Panc1 (cell line): ENCODE measurements around the gene FGD5.

ENCODE experiments used
- POLR2AphosphoS5 ChIP-seq: IDR thresholded peaks from 2 replicates; pipeline ENCODE4 v1.6.1; 2012; ENCODE audit warnings: mild to moderate bottlenecking, low read depth, low read length, moderate library complexity
- SIN3A ChIP-seq: IDR thresholded peaks from 2 replicates; pipeline ENCODE4 v1.6.1; 2012; ENCODE audit warnings: low read depth, mild to moderate bottlenecking, low read length, moderate library complexity, borderline replicate concordance; ENCODE audit not compliant: insufficient read depth
- TCF7L2 ChIP-seq: IDR thresholded peaks from 2 replicates; pipeline ENCODE4 v1.6.1; 2011; ENCODE audit warnings: mild to moderate bottlenecking, low read depth, low read length, inconsistent platforms
- TF ChIP-seq, protein P1 (sequence below): fragments of 450-650 bp; IDR thresholded peaks from 2 replicates; pipeline ENCODE4 v1.5.1; 2017; ENCODE audit warnings: mild to moderate bottlenecking
- TF ChIP-seq, protein P2 (sequence below), 2 experiments: IDR thresholded peaks; 2 replicates each; pipeline ENCODE4 v1.6.1; 2011 to 2012; ENCODE audit warnings: low read depth in 2 of 2, control low read depth in 1 of 2, low read length in 1 of 2, mild to moderate bottlenecking in 1 of 2, moderate library complexity in 1 of 2; ENCODE audit not compliant: insufficient read depth in 1 of 2

DNA sequence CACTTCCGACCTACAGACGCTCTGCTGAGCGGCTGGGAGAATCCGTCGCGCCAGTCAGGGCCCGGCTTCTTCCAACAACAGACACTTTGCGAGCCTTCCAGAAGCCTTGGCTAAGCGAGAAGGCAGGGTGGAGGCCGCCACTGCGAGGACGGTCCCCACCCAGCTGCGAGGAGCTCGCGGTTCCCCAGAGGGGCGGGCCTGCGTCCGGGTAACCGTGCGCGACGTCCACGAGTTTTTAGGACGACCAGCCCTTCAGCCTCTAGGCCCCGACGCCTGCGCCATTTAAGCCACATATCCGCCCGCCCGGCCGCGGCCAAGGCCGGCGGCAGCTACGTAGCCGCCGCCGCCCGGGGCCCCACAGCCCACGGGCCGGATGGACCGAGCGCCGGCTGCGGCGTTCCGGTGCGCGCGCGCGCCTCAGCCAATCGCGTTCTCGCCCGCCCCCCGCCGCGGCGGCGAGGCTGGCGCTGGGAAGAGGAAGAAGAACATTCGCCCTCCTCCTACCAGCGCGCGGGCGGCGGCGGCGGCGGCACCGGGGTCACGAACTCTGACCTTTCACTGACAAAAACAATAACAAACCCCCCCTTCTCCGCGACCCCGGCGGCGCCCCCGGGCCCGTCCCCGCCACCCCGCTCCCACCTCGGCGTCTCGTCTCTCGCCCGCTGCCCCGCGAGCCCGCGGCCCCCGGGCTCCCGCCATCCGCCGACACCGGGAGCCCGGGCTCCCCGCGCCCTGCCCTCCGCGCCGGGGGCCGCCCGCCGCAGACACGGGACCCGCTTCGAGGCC, 128.5 kb downstream of the FGD5 start, which contains the start of gene NR2C2:
- TF ChIP-seq, protein P1, sequence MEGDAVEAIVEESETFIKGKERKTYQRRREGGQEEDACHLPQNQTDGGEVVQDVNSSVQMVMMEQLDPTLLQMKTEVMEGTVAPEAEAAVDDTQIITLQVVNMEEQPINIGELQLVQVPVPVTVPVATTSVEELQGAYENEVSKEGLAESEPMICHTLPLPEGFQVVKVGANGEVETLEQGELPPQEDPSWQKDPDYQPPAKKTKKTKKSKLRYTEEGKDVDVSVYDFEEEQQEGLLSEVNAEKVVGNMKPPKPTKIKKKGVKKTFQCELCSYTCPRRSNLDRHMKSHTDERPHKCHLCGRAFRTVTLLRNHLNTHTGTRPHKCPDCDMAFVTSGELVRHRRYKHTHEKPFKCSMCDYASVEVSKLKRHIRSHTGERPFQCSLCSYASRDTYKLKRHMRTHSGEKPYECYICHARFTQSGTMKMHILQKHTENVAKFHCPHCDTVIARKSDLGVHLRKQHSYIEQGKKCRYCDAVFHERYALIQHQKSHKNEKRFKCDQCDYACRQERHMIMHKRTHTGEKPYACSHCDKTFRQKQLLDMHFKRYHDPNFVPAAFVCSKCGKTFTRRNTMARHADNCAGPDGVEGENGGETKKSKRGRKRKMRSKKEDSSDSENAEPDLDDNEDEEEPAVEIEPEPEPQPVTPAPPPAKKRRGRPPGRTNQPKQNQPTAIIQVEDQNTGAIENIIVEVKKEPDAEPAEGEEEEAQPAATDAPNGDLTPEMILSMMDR, result no peak
- TF ChIP-seq TCF7L2 (no peak), POLR2AphosphoS5 (peak; percentile 65; the same call in 1 of the 2 replicates), SIN3A (peak; percentile 29; the same call in 1 of the 2 replicates)
- TF ChIP-seq, protein P2, sequence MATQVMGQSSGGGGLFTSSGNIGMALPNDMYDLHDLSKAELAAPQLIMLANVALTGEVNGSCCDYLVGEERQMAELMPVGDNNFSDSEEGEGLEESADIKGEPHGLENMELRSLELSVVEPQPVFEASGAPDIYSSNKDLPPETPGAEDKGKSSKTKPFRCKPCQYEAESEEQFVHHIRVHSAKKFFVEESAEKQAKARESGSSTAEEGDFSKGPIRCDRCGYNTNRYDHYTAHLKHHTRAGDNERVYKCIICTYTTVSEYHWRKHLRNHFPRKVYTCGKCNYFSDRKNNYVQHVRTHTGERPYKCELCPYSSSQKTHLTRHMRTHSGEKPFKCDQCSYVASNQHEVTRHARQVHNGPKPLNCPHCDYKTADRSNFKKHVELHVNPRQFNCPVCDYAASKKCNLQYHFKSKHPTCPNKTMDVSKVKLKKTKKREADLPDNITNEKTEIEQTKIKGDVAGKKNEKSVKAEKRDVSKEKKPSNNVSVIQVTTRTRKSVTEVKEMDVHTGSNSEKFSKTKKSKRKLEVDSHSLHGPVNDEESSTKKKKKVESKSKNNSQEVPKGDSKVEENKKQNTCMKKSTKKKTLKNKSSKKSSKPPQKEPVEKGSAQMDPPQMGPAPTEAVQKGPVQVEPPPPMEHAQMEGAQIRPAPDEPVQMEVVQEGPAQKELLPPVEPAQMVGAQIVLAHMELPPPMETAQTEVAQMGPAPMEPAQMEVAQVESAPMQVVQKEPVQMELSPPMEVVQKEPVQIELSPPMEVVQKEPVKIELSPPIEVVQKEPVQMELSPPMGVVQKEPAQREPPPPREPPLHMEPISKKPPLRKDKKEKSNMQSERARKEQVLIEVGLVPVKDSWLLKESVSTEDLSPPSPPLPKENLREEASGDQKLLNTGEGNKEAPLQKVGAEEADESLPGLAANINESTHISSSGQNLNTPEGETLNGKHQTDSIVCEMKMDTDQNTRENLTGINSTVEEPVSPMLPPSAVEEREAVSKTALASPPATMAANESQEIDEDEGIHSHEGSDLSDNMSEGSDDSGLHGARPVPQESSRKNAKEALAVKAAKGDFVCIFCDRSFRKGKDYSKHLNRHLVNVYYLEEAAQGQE (IDR thresholded peaks at IDR 0.05; ENCODE audit: insufficient read depth in 1 of 2, low read depth in 2 of 2, low read length in 1 of 2), result no peak
